Lower leg skin (tissue), 4 donors: Measurements from ENCODE around the gene VAT1L. TPM values are rescaled to one million over a fixed set of nuclear protein-coding genes. Genes with fewer than 3 reads are reported as not detected.
"Not testable (repeated sequence)": the region's sequence is repeated elsewhere in the genome, so short reads cannot be mapped to it uniquely, and the experiment has no call there.

ENCODE experiments used
- DNase-seq, 2 donors: peaks; one replicate each; pipeline ENCODE4 v3.0.0-alpha.2; 2019; ENCODE audit warnings: low spot score in 2 of 2
- H3K4me3 ChIP-seq: fragments of 200-600 bp; sonication (generic); 2 replicates; pipeline ENCODE4 v1.5.1; 2017; ENCODE audit warnings: mild to moderate bottlenecking, low read depth; ENCODE audit not compliant: poor library complexity, severe bottlenecking
- POLR2A ChIP-seq, 2 donors: fragments of 450-650 bp; IDR thresholded peaks; one replicate each; pipeline ENCODE4 v1.6.1; 2016 to 2017; ENCODE audit warnings: antibody characterized with exemption in 2 of 2, mild to moderate bottlenecking in 1 of 2, moderate library complexity in 1 of 2
- WGBS, 2 donors: methylation state at CpG; one replicate each; pipeline ENCODE4 v1.1.5; 2018; 5-methylcytosine and 5-hydroxymethylcytosine counted together
- intact Hi-C: fragments of 100-400 bp; cut with DNase I; formaldehyde crosslinking; loops from one replicate; pipeline ENCODE4 v1.15.0; 2023; ENCODE audit warnings: low total_unique reads
- total RNA-seq, 4 donors: library from RNA; depleted of rRNA; stranded (reverse); fragments of >200 nt; gene quantifications; one replicate each; pipeline ENCODE4 v1.1.0, GENCODE V29; 2016
- TF ChIP-seq, protein P1 (sequence below), 3 donors: fragments of 450-650 bp; IDR thresholded peaks; one replicate each; pipeline ENCODE4 v1.5.1; 2016; ENCODE audit warnings: antibody characterized with exemption in 3 of 3, mild to moderate bottlenecking in 3 of 3, moderate library complexity in 2 of 3

VAT1L gene
- total RNA-seq, 4 donors from 2014 or later = 0.10 to 0.36 TPM; not detected in 2

DNA sequence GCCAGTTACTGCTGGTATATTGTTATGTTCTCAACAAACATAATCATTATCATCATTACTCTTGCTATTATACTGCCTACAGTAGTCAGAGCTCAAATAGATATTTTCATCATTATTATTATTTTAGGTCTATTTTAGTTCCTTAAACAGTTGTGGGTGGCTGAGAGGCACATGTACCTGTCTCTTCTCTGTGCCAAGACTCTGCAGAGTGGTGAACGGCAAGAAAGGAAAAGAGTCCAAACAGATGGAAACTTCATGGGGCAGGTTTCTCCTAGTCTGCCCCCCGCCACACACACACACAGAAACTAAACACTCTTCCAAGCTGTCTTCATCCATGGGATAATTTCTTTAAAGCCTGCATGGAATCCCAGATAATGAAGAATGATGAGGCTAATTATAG, 156.3 kb downstream of the VAT1L start:
- no peak for DNase-seq
- H3K4me3 ChIP-seq = no peak overlapping the region
- TF ChIP-seq, protein P1, sequence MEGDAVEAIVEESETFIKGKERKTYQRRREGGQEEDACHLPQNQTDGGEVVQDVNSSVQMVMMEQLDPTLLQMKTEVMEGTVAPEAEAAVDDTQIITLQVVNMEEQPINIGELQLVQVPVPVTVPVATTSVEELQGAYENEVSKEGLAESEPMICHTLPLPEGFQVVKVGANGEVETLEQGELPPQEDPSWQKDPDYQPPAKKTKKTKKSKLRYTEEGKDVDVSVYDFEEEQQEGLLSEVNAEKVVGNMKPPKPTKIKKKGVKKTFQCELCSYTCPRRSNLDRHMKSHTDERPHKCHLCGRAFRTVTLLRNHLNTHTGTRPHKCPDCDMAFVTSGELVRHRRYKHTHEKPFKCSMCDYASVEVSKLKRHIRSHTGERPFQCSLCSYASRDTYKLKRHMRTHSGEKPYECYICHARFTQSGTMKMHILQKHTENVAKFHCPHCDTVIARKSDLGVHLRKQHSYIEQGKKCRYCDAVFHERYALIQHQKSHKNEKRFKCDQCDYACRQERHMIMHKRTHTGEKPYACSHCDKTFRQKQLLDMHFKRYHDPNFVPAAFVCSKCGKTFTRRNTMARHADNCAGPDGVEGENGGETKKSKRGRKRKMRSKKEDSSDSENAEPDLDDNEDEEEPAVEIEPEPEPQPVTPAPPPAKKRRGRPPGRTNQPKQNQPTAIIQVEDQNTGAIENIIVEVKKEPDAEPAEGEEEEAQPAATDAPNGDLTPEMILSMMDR (IDR thresholded peaks at IDR 0.05) = no peak
- TF ChIP-seq POLR2A (IDR thresholded peaks at IDR 0.05) = no peak
- intact Hi-C loops = no loop called here
- WGBS, 2 donors = 67 to 81% methylated on average over 2 of the region's 2 CpGs

DNA sequence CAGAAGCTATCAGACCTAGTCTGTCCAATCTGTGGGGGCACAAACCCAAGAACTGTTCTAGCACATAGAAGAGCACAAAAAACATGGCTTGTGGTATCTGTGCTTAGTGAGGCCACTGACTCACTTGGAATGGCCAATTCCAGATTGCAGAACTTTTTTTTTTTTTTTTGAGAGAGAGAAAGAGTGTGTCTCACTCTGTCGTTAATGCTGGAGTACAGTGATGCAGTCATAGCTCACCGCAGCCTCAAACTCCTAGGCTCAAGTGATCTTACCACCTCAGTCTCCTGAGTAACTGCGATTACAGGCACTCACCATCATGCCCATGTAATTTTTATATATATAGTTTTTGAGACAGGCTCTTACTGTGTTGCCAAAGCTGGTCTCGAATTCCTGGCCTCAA, 156.8 kb downstream of the VAT1L start:
- intact Hi-C loops = no loop called here
- WGBS, 2 donors = 76 to 88% methylated on average over 4 of the region's 4 CpGs
- no peak overlapping the region for H3K4me3 ChIP-seq
- TF ChIP-seq POLR2A (IDR thresholded peaks at IDR 0.05) = no peak
- TF ChIP-seq, protein P1 (IDR thresholded peaks at IDR 0.05) = no peak
- DNase-seq = no peak

GRCh38 chr16:77946823-77947222, 158.5 kb downstream of the VAT1L start:
- no peak for DNase-seq
- intact Hi-C loops = no loop called here
- no peak overlapping the region for H3K4me3 ChIP-seq
- WGBS, 2 donors = 38 to 45% methylated on average over 4 of the region's 4 CpGs
- TF ChIP-seq, protein P1 (IDR thresholded peaks at IDR 0.05) = no peak
- no peak for TF ChIP-seq POLR2A (IDR thresholded peaks at IDR 0.05)

DNA sequence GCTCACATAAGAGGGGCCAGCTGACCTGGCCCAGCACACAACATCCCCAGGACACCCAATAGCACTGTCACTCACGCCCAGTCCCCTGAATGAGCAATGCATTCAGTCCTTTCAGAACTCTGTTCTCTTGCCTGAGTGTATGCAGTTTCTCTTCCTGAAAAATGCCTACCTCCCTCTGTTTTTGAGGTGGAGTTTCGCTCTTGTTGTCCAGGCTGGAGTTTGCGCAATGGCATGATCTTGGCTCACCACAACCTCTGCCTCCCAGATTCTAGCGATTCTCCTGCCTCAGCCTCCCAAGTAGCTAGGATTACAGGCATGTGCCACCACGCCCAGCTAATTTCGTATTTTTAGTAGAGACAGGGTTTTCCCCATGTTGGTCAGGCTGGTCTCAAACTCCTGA, 159.2 kb downstream of the VAT1L start:
- 79 to 82% methylated on average over 6 of the region's 6 CpGs for WGBS, 2 donors
- H3K4me3 ChIP-seq, DNase-seq, intact Hi-C loops: not testable (repeated sequence)

DNA sequence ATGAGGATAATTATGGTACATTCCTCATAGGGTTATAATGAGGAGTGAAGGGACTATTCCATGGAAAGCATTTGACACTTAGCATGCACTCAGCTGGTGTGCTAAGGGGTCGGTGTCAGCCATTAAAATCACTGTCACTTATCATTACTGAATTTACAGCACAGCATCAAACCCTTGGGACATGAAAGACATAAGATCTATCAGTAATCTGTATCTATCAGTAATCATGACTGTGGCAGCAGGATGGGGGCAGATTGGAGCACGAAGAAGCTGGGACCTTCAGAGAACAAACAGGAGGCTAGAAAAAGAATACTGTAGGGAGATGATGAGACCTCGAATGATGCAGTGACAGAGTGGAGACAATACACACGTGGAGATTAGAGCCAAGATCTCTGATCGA, 160.5 kb downstream of the VAT1L start:
- no peak for DNase-seq
- intact Hi-C loops = no loop called here
- H3K4me3 ChIP-seq = no peak overlapping the region
- 65 to 71% methylated on average over 5 of the region's 5 CpGs for WGBS, 2 donors
- TF ChIP-seq, protein P1 (IDR thresholded peaks at IDR 0.05) = no peak
- no peak for TF ChIP-seq POLR2A (IDR thresholded peaks at IDR 0.05)

- 38 to 52% methylated on average over 2 of the region's 2 CpGs for whole genome bisulfite sequencing, 2 donors
- DNase-seq = no peak
- intact Hi-C loops = no loop called here
- H3K4me3 ChIP-seq = no peak overlapping the region
- TF ChIP-seq, protein P1 (IDR thresholded peaks at IDR 0.05) = no peak
- no peak for TF ChIP-seq POLR2A (IDR thresholded peaks at IDR 0.05)
These were observed 161.1 kb downstream of the VAT1L start for GRCh38 chr16:77949445-77949844.
